ENCODE measurements around the gene AQP2.

GRCh38 chr12:49963976-49964815 lies 13.7 kb downstream of the AQP2 start:
- TF ChIP-seq CTCF (IDR thresholded peaks at IDR 0.05), result no peak
- TF ChIP-seq REST (IDR thresholded peaks at IDR 0.05; ENCODE audit: insufficient read depth in 1 of 2, low read depth in 2 of 2, low read length in 1 of 2), result no peak

All from Panc1 (cell line).